IMR-90 (cell line): ENCODE measurements around the gene SLC36A1. TPM values are rescaled to one million over a fixed set of nuclear protein-coding genes. Genes with fewer than 3 reads are reported as not detected.

ENCODE experiments used
- ATAC-seq: fragments of 200-7000 bp; cut with Tn5 transposase; 2 replicates; pipeline ENCODE4 v1.9.1; 2020; ENCODE audit warnings: low read depth, mild to moderate bottlenecking, moderate library complexity
- BruUV-seq: library from RNA; stranded (reverse); fragments of 400-500 nt; replicated peaks from 2 replicates; lab custom pipeline; 2021; lab: Mats Ljungman, UMichigan
- CTCF ChIA-PET: fragments of 300-600 bp; formaldehyde crosslinking; extraction: SDS; loops from one replicate; lab custom pipeline; 2021; ENCODE audit warnings: antibody characterized with exemption; lab: Yijun Ruan, JAX
- POLR2A ChIA-PET: fragments of 300-600 bp; sonication (Branson Sonifier 250); formaldehyde crosslinking; loops from one replicate; lab custom pipeline; 2022; ENCODE audit warnings: antibody characterized with exemption; ENCODE audit not compliant: unreplicated experiment; lab: Charles Lee
- DNase-seq: peaks from one replicate; pipeline ENCODE4 v3.0.0; 2013
- H2AFZ ChIP-seq: replicated peaks from 2 replicates; pipeline ENCODE3; 2013; ENCODE audit warnings: low read length, mild to moderate bottlenecking; ENCODE audit not compliant: poor library complexity
- H2AK5ac ChIP-seq: 2 replicates; pipeline ENCODE4 v1.6.1; 2013; ENCODE audit warnings: low read depth, low read length, inconsistent platforms
- H2AK9ac ChIP-seq: replicated peaks from 2 replicates; pipeline ENCODE3; 2013; ENCODE audit warnings: mild to moderate bottlenecking, low read depth, low read length, moderate library complexity; ENCODE audit not compliant: poor library complexity
- H2BK120ac ChIP-seq: 2 replicates; pipeline ENCODE4 v1.6.1; 2013; ENCODE audit warnings: low read depth, low read length, inconsistent platforms
- H2BK15ac ChIP-seq: 3 replicates; pipeline ENCODE4 v1.6.1; 2013; ENCODE audit warnings: low read depth, low read length, inconsistent platforms
- H2BK20ac ChIP-seq: 2 replicates; pipeline ENCODE4 v1.6.1; 2013; ENCODE audit warnings: low read depth, mild to moderate bottlenecking, inconsistent platforms, low read length, moderate library complexity
- H2BK5ac ChIP-seq: 2 replicates; pipeline ENCODE4 v1.6.1; 2013; ENCODE audit warnings: mild to moderate bottlenecking, low read depth, low read length, inconsistent platforms; ENCODE audit not compliant: poor library complexity, severe bottlenecking
- H3K14ac ChIP-seq: replicated peaks from 2 replicates; pipeline ENCODE4 v1.6.1; 2013; ENCODE audit warnings: low read depth, low read length, inconsistent platforms
- H3K18ac ChIP-seq: 2 replicates; pipeline ENCODE4 v1.6.1; 2013; ENCODE audit warnings: low read depth, low read length, control low read depth
- H3K23ac ChIP-seq: 2 replicates; pipeline ENCODE4 v1.6.1; 2013; ENCODE audit warnings: low read depth, low read length, inconsistent platforms
- H3K27ac ChIP-seq: 2 replicates; pipeline ENCODE4 v1.5.1; 2013; ENCODE audit warnings: mild to moderate bottlenecking, control low read depth, low read length; ENCODE audit not compliant: insufficient read depth
- H3K27me3 ChIP-seq: 2 replicates; pipeline ENCODE4 v1.6.1; 2013; ENCODE audit warnings: low read length; ENCODE audit not compliant: control insufficient read depth, insufficient read depth
- H3K36me3 ChIP-seq: 2 replicates; pipeline ENCODE4 v1.6.1; 2013; ENCODE audit warnings: low read length, mixed read lengths; ENCODE audit not compliant: control insufficient read depth, insufficient read depth
- H3K4ac ChIP-seq: 2 replicates; pipeline ENCODE4 v1.6.1; 2013; ENCODE audit warnings: low read depth, low read length, inconsistent platforms
- H3K4me1 ChIP-seq: 2 replicates; pipeline ENCODE4 v1.6.1; 2013; ENCODE audit warnings: low read length, mixed read lengths; ENCODE audit not compliant: control insufficient read depth, insufficient read depth
- H3K4me2 ChIP-seq: 2 replicates; pipeline ENCODE4 v1.6.1; 2013; ENCODE audit warnings: low read depth, mild to moderate bottlenecking, control low read depth, low read length, moderate library complexity
- H3K4me3 ChIP-seq: 2 replicates; pipeline ENCODE4 v1.5.1; 2013; ENCODE audit warnings: low read depth, mild to moderate bottlenecking, control low read depth, low read length, moderate library complexity; ENCODE audit not compliant: insufficient read depth
- H3K56ac ChIP-seq: 2 replicates; pipeline ENCODE4 v1.6.1; 2013; ENCODE audit warnings: low read length, inconsistent platforms; ENCODE audit not compliant: insufficient read depth; ENCODE audit errors: extremely low read depth
- H3K79me1 ChIP-seq, 2 experiments: 2 replicates each; pipeline ENCODE4 v1.6.1; 2013; ENCODE audit warnings: low read length in 2 of 2, inconsistent platforms in 1 of 2, low read depth in 1 of 2
- H3K9ac ChIP-seq: 2 replicates; pipeline ENCODE4 v1.6.1; 2013; ENCODE audit warnings: low read depth, low read length, control low read depth
- H3K9me1 ChIP-seq: 2 replicates; pipeline ENCODE4 v1.6.1; 2013; ENCODE audit warnings: low read length, inconsistent platforms; ENCODE audit not compliant: insufficient read depth
- H3K9me3 ChIP-seq: 2 replicates; pipeline ENCODE4 v1.6.1; 2013; ENCODE audit warnings: low read length; ENCODE audit not compliant: control insufficient read depth, insufficient read depth
- H4K20me1 ChIP-seq: 2 replicates; pipeline ENCODE4 v1.6.1; 2013; ENCODE audit warnings: low read length, inconsistent platforms; ENCODE audit not compliant: insufficient read depth
- H4K5ac ChIP-seq: 2 replicates; pipeline ENCODE4 v1.6.1; 2013; ENCODE audit warnings: mild to moderate bottlenecking, low read depth, low read length, control low read depth
- H4K8ac ChIP-seq, 2 experiments: 2 replicates each; pipeline ENCODE4 v1.6.1; 2013; ENCODE audit warnings: low read depth in 2 of 2, low read length in 2 of 2, control low read depth in 1 of 2, inconsistent platforms in 1 of 2
- H4K91ac ChIP-seq: 2 replicates; pipeline ENCODE4 v1.6.1; 2013; ENCODE audit warnings: low read depth, low read length, inconsistent platforms; ENCODE audit not compliant: insufficient read depth
- BHLHE40 ChIP-seq: fragments of 150-350 bp; IDR thresholded peaks from 2 replicates; pipeline ENCODE4 v1.6.1; 2016; ENCODE audit warnings: mild to moderate bottlenecking, low read depth, low read length
- CEBPB ChIP-seq: IDR thresholded peaks from 2 replicates; pipeline ENCODE4 v1.6.1; 2012; ENCODE audit warnings: low read depth, low read length, improper control_type of control experiment
- CHD1 ChIP-seq: IDR thresholded peaks from 2 replicates; pipeline ENCODE4 v1.6.1; 2012; ENCODE audit warnings: low read depth, low read length, improper control_type of control experiment
- CTCF ChIP-seq: conservative IDR thresholded peaks from 2 replicates; pipeline ENCODE4 v1.5.1; 2012; ENCODE audit warnings: mild to moderate bottlenecking, low read depth, low read length, improper control_type of control experiment
- FOS ChIP-seq: fragments of 150-350 bp; IDR thresholded peaks from 2 replicates; pipeline ENCODE4 v1.6.1; 2016; ENCODE audit warnings: low read depth, low read length
- MAFK ChIP-seq: IDR thresholded peaks from 2 replicates; pipeline ENCODE4 v1.6.1; 2012; ENCODE audit warnings: low read depth, low read length, improper control_type of control experiment
- MAZ ChIP-seq: IDR thresholded peaks from 2 replicates; pipeline ENCODE4 v1.6.1; 2012; ENCODE audit warnings: low read depth, mild to moderate bottlenecking, low read length, improper control_type of control experiment, moderate library complexity, borderline replicate concordance
- MXI1 ChIP-seq: IDR thresholded peaks from 2 replicates; pipeline ENCODE4 v1.6.1; 2012; ENCODE audit warnings: low read depth, mild to moderate bottlenecking, low read length, moderate library complexity, borderline replicate concordance
- NFE2L2 ChIP-seq: fragments of 150-350 bp; IDR thresholded peaks from 2 replicates; pipeline ENCODE4 v1.6.1; 2016; ENCODE audit warnings: low read depth, mild to moderate bottlenecking, low read length
- RAD21 ChIP-seq: IDR thresholded peaks from 2 replicates; pipeline ENCODE4 v1.6.1; 2012; ENCODE audit warnings: low read length, improper control_type of control experiment
- RCOR1 ChIP-seq: IDR thresholded peaks from 2 replicates; pipeline ENCODE4 v1.6.1; 2012; ENCODE audit warnings: mild to moderate bottlenecking, low read length, improper control_type of control experiment; ENCODE audit not compliant: insufficient replicate concordance
- RFX5 ChIP-seq: IDR thresholded peaks from 2 replicates; pipeline ENCODE4 v1.8.0; 2012; ENCODE audit warnings: low read depth, mild to moderate bottlenecking, low read length, moderate library complexity
- SMC3 ChIP-seq: fragments of 150-350 bp; IDR thresholded peaks from 2 replicates; pipeline ENCODE4 v1.6.1; 2016; ENCODE audit warnings: low read depth, mild to moderate bottlenecking, antibody characterized with exemption, low read length, moderate library complexity
- WGBS, 2 experiments: methylation state at CpG; one replicate each; pipeline versions ENCODE4 v1.1.5 to v1.1.7; 2013; ENCODE audit warnings: missing lambda C conversion rate in 2 of 2; ENCODE audit not compliant: insufficient read length in 1 of 2; ENCODE audit errors: extremely low coverage in 2 of 2; 5-methylcytosine and 5-hydroxymethylcytosine counted together
- dilution Hi-C: fragments of 300-500 bp; cut with HindIII; formaldehyde crosslinking; loops from one replicate; pipeline ENCODE4 v1.14.3; 2018; ENCODE audit warnings: low sequenced_read_pairs; ENCODE audit not compliant: unreplicated experiment
- in situ Hi-C: fragments of 300-500 bp; cut with MboI; formaldehyde crosslinking; loops from 3 replicates; pipeline ENCODE4 v1.14.3; 2019; ENCODE audit warnings: low sequenced_read_pairs, inconsistent platforms, mixed read lengths
- intact Hi-C: fragments of 100-400 bp; cut with micrococcal nuclease; formaldehyde crosslinking; loops from 2 replicates; pipeline ENCODE4 v1.10.0; 2022
- polyA plus RNA-seq, 3 experiments: library from polyadenylated mRNA; depleted of rRNA; stranded (reverse); fragments of >200 nt; gene quantifications; 2 replicates each; pipeline ENCODE4 v1.2.3, GENCODE V29; 2012; ENCODE audit warnings: low replicate concordance in 1 of 3
- total RNA-seq: library from RNA; depleted of rRNA; stranded (reverse); fragments of >200 nt; gene quantifications from 2 replicates; pipeline ENCODE4 v1.2.3, GENCODE V29; 2012
- TF ChIP-seq, protein P1 (sequence below): fragments of 150-350 bp; IDR thresholded peaks from 2 replicates; pipeline ENCODE4 v1.6.1; 2016; ENCODE audit warnings: low read depth, mild to moderate bottlenecking, low read length, moderate library complexity, borderline replicate concordance
- TF ChIP-seq, protein P2 (sequence below): fragments of 150-350 bp; IDR thresholded peaks from 2 replicates; pipeline ENCODE4 v1.6.1; 2017; ENCODE audit warnings: mild to moderate bottlenecking, antibody characterized with exemption, low read length, low read depth

SLC36A1 gene
- total and polyA plus RNA-seq, 2 of the 4 experiments (the other 2 are of a cell fraction), result 5.7 to 8.7 TPM

- H4K5ac ChIP-seq, result no peak overlapping the region
- H4K8ac ChIP-seq, result no peak overlapping the region
- no peaks in the 10 kb centered on the region for H3K9me3 ChIP-seq
- H3K18ac ChIP-seq, result no peak overlapping the region
- peaks cover 32% of the 10 kb centered on the region for H3K36me3 ChIP-seq
- no peak overlapping the region for H2BK20ac ChIP-seq
- in situ Hi-C loops (no loop called here), intact Hi-C loops (no loop called here), dilution Hi-C loops (no loop called here)
- peaks cover 0 to 3% of the 10 kb centered on the region in 2 experiments; a peak in 1 of 4 replicates for H3K79me1 ChIP-seq
- H3K14ac ChIP-seq, result no peak overlapping the region
- H2AFZ ChIP-seq, result no peak overlapping the region
- H3K9ac ChIP-seq, result no peak overlapping the region
- no peak for TF ChIP-seq FOS
- no peak for TF ChIP-seq MXI1
- TF ChIP-seq RCOR1, result no peak
- no peak for TF ChIP-seq SMC3
- TF ChIP-seq CEBPB, result no peak
- no peak for TF ChIP-seq CTCF
- TF ChIP-seq MAFK, result no peak
- TF ChIP-seq, protein P1, sequence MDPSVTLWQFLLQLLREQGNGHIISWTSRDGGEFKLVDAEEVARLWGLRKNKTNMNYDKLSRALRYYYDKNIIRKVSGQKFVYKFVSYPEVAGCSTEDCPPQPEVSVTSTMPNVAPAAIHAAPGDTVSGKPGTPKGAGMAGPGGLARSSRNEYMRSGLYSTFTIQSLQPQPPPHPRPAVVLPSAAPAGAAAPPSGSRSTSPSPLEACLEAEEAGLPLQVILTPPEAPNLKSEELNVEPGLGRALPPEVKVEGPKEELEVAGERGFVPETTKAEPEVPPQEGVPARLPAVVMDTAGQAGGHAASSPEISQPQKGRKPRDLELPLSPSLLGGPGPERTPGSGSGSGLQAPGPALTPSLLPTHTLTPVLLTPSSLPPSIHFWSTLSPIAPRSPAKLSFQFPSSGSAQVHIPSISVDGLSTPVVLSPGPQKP, result no peak
- TF ChIP-seq NFE2L2, result no peak
- no peak for TF ChIP-seq CHD1
- no peak for TF ChIP-seq RFX5
- no peak for TF ChIP-seq BHLHE40
- TF ChIP-seq RAD21, result no peak
- TF ChIP-seq, protein P2, sequence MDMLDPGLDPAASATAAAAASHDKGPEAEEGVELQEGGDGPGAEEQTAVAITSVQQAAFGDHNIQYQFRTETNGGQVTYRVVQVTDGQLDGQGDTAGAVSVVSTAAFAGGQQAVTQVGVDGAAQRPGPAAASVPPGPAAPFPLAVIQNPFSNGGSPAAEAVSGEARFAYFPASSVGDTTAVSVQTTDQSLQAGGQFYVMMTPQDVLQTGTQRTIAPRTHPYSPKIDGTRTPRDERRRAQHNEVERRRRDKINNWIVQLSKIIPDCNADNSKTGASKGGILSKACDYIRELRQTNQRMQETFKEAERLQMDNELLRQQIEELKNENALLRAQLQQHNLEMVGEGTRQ, result no peak
- TF ChIP-seq MAZ, result no peak
- no peak overlapping the region for H2BK5ac ChIP-seq
- H2AK9ac ChIP-seq, result no peak overlapping the region
- H3K4ac ChIP-seq, result no peak overlapping the region
- WGBS, 2 experiments, result 92% methylated on average over 4 of the region's 7 CpGs; no CpG with 5 or more reads in 1 of the 2 experiments
- H3K4me3 ChIP-seq, result no peak overlapping the region
- ChIA-PET CTCF (no interaction called here), POLR2A (no interaction called here)
- no peak overlapping the region for H2BK15ac ChIP-seq
- H3K56ac ChIP-seq, result no peak overlapping the region
- DNase-seq (no peak), ATAC-seq (no peak)
- H3K27ac ChIP-seq, result no peak overlapping the region
- no peak overlapping the region for H3K4me2 ChIP-seq
- H2AK5ac ChIP-seq, result no peak overlapping the region
- H2BK120ac ChIP-seq, result no peak overlapping the region
- no peak overlapping the region for H3K23ac ChIP-seq
- no peak overlapping the region for H4K91ac ChIP-seq
- peaks cover 3% of the 10 kb centered on the region; the same call in 1 of the 2 replicates for H3K9me1 ChIP-seq
- no peaks in the 10 kb centered on the region for H3K27me3 ChIP-seq
- no TSS peak for BruUV-seq
- H3K4me1 ChIP-seq, result no peaks in the 10 kb centered on the region
- no peaks in the 10 kb centered on the region for H4K20me1 ChIP-seq
These were observed 40.1 kb downstream of the SLC36A1 start for GRCh38 chr5:151487544-151487943.
